WTC11 (cell line): ENCODE measurements around the gene TSPO2. TPM values are rescaled to one million over a fixed set of nuclear protein-coding genes. Genes with fewer than 3 reads are reported as not detected.
A peak's percentile ranks its signal among the peaks of the same experiment; 100 is the strongest.

Experiments
- ATAC-seq: fragments of 200-7000 bp; cut with Tn5 transposase; 2 replicates; pipeline ENCODE4 v1.10.0; 2021; ENCODE audit warnings: mild to moderate bottlenecking, moderate library complexity
- CTCF ChIA-PET: fragments of 300-600 bp; sonication (Branson Sonifier 250); formaldehyde crosslinking; loops from one replicate; lab custom pipeline; 2021; ENCODE audit warnings: antibody characterized with exemption; lab: Charles Lee
- POLR2A ChIA-PET: fragments of 350-600 bp; sonication (Branson Sonifier 250); formaldehyde crosslinking; loops from one replicate; lab custom pipeline; 2021; ENCODE audit warnings: antibody characterized with exemption; lab: Charles Lee
- DNase-seq: peaks from one replicate; pipeline ENCODE4 v3.0.0; 2021; ENCODE audit warnings: low spot score
- H3K27ac Mint-ChIP-seq: 2 replicates; pipeline ENCODE4 v1.8.0; 2021; ENCODE audit warnings: mixed read lengths
- H3K27me3 Mint-ChIP-seq: 2 replicates; pipeline ENCODE4 v1.8.0; 2021; ENCODE audit warnings: low read depth, mild to moderate bottlenecking, moderate library complexity, mixed read lengths
- H3K36me3 Mint-ChIP-seq: 2 replicates; pipeline ENCODE4 v1.8.0; 2021; ENCODE audit warnings: mixed read lengths
- H3K4me1 Mint-ChIP-seq: 2 replicates; pipeline ENCODE4 v1.8.0; 2022; ENCODE audit warnings: mixed read lengths
- H3K4me3 Mint-ChIP-seq: 2 replicates; pipeline ENCODE4 v1.8.0; 2021; ENCODE audit warnings: mild to moderate bottlenecking, moderate library complexity, mixed read lengths
- H3K9me3 Mint-ChIP-seq: 2 replicates; pipeline ENCODE4 v1.8.0; 2021; ENCODE audit warnings: mixed read lengths
- AR ChIP-seq: fragments of 250-450 bp; sonication (Bioruptor Pico); IDR thresholded peaks from 2 replicates; pipeline ENCODE4 v1.9.0; 2021; ENCODE audit warnings: mild to moderate bottlenecking
- ATF6 ChIP-seq: sonication (generic); formaldehyde crosslinking; IDR thresholded peaks from 2 replicates; pipeline ENCODE4 v1.8.1; 2023; ENCODE audit warnings: mild to moderate bottlenecking, missing genetic modification reagents
- ELF4 ChIP-seq: sonication (generic); formaldehyde crosslinking; IDR thresholded peaks from 2 replicates; pipeline ENCODE4 v1.8.1; 2022; ENCODE audit warnings: low read depth, mild to moderate bottlenecking, moderate library complexity, missing genetic modification reagents
- FOXJ3 ChIP-seq: sonication (generic); formaldehyde crosslinking; IDR thresholded peaks from 2 replicates; pipeline ENCODE4 v1.9.0; 2021; ENCODE audit warnings: missing genetic modification reagents, mild to moderate bottlenecking, borderline replicate concordance
- GABPB1 ChIP-seq: sonication (generic); formaldehyde crosslinking; IDR thresholded peaks from 2 replicates; pipeline ENCODE4 v1.8.1; 2023; ENCODE audit warnings: mild to moderate bottlenecking, missing genetic modification reagents
- JUN ChIP-seq: sonication (generic); formaldehyde crosslinking; IDR thresholded peaks from 2 replicates; pipeline ENCODE4 v1.8.0; 2023; ENCODE audit warnings: mild to moderate bottlenecking, missing genetic modification reagents
- MXD4 ChIP-seq: fragments of 250-450 bp; sonication (Bioruptor Pico); IDR thresholded peaks from 2 replicates; pipeline ENCODE4 v1.8.0; 2021; ENCODE audit warnings: mild to moderate bottlenecking, moderate library complexity, borderline replicate concordance
- PRDM15 ChIP-seq: sonication (generic); formaldehyde crosslinking; IDR thresholded peaks from 2 replicates; pipeline ENCODE4 v1.8.0; 2022; ENCODE audit warnings: missing genetic modification reagents
- SOX15 ChIP-seq: fragments of 250-450 bp; sonication (Bioruptor Pico); IDR thresholded peaks from 2 replicates; pipeline ENCODE4 v1.9.0; 2021; ENCODE audit warnings: mild to moderate bottlenecking
- TCF7 ChIP-seq: sonication (generic); formaldehyde crosslinking; IDR thresholded peaks from 2 replicates; pipeline ENCODE4 v1.8.0; 2022; ENCODE audit warnings: mild to moderate bottlenecking, low read depth, missing genetic modification reagents, moderate library complexity
- TP53 ChIP-seq: sonication (generic); formaldehyde crosslinking; IDR thresholded peaks from 2 replicates; pipeline ENCODE4 v1.8.1; 2023; ENCODE audit warnings: mild to moderate bottlenecking, missing genetic modification reagents
- USF2 ChIP-seq: sonication (generic); formaldehyde crosslinking; IDR thresholded peaks from 2 replicates; pipeline ENCODE4 v1.8.1; 2023; ENCODE audit warnings: mild to moderate bottlenecking, missing genetic modification reagents, moderate library complexity
- ZMAT4 ChIP-seq: fragments of 250-450 bp; sonication (Bioruptor Pico); IDR thresholded peaks from 2 replicates; pipeline ENCODE4 v1.9.0; 2021; ENCODE audit warnings: mild to moderate bottlenecking
- ZNF138 ChIP-seq: sonication (generic); formaldehyde crosslinking; conservative IDR thresholded peaks from 2 replicates; pipeline ENCODE4 v1.8.1; 2022; ENCODE audit warnings: mild to moderate bottlenecking, moderate library complexity, missing genetic modification reagents
- ZNF219 ChIP-seq: sonication (generic); formaldehyde crosslinking; IDR thresholded peaks from 2 replicates; pipeline ENCODE4 v1.8.0; 2023; ENCODE audit warnings: missing genetic modification reagents, mild to moderate bottlenecking, borderline replicate concordance
- total RNA-seq: library from RNA; stranded (reverse); gene quantifications from 3 replicates; pipeline ENCODE4 v1.2.3, GENCODE V29; 2021
- TF ChIP-seq, protein P1 (sequence below): sonication (generic); formaldehyde crosslinking; IDR thresholded peaks from 2 replicates; pipeline ENCODE4 v1.8.0; 2023; ENCODE audit warnings: missing genetic modification reagents
- TF ChIP-seq, protein P2 (sequence below): sonication (generic); formaldehyde crosslinking; IDR thresholded peaks from 2 replicates; pipeline ENCODE4 v1.8.0; 2022; ENCODE audit warnings: mild to moderate bottlenecking, missing genetic modification reagents
- TF ChIP-seq, protein P3 (sequence below): sonication (generic); formaldehyde crosslinking; conservative IDR thresholded peaks from 2 replicates; pipeline ENCODE4 v1.8.1; 2023; ENCODE audit warnings: mild to moderate bottlenecking, low read depth, missing genetic modification reagents, moderate library complexity

TSPO2 gene
- total RNA-seq, 1 experiment from 2014 or later = not detected

DNA sequence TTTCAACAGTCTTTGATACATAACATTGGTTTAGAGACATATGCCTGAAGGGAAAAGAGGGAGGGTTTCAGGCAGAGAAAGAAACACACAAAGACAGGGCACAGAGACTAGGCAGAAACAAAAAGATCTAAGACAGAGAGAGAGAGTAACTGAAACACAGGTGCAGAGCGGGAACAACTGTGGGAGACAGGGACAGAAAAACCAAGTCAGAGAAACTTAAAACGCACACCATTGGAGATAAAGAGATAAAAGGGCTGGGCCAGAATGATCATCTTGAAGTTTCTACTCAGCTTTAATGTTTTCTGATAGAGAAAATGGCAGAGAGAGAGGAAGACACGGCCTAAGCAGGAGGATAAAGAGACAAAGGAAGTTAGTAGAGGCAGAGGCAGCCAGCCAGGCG lies 15.0 kb upstream of the TSPO2 start:
- Mint-ChIP-seq H3K4me1 (peaks cover 23% of the 10 kb centered on the region), H3K9me3 (no peaks in the 10 kb centered on the region), H3K36me3 (no peaks in the 10 kb centered on the region), H3K4me3 (peak overlapping the region; percentile 64), H3K27ac (peak overlapping the region; percentile 2; the same call in 1 of the 2 replicates), H3K27me3 (no peaks in the 10 kb centered on the region; the same call in 1 of the 2 replicates)
- ChIA-PET POLR2A (interaction anchor here (0.9 to 1.0 kb wide), 2 partner anchors 28 to 133 kb away, joined by 3 to 6 read pairs; no protein-coding TSS in a partner anchor), CTCF (interaction anchor here (0.6 to 3.2 kb wide), 59 partner anchors 9 to 1093 kb away, joined by 3 to 97 read pairs (median 4); partner anchors contain the start of genes NFYA, OARD1, TSPO2 and UNC5CL)
- DNase-seq (no peak), ATAC-seq (no peak)
- TF ChIP-seq TP53 (CRISPR knock-in tag) (no peak), ATF6 (no peak), TCF7 (no peak), SOX15 (no peak), GABPB1 (CRISPR knock-in tag) (no peak), MXD4 (CRISPR knock-in tag) (no peak), ZMAT4 (CRISPR knock-in tag) (no peak), FOXJ3 (CRISPR knock-in tag) (no peak), PRDM15 (no peak), USF2 (no peak), AR (CRISPR knock-in tag) (no peak), JUN (CRISPR knock-in tag) (no peak), ZNF138 (no peak), ELF4 (CRISPR knock-in tag) (no peak), ZNF219 (CRISPR knock-in tag) (no peak)
- TF ChIP-seq, protein P1, sequence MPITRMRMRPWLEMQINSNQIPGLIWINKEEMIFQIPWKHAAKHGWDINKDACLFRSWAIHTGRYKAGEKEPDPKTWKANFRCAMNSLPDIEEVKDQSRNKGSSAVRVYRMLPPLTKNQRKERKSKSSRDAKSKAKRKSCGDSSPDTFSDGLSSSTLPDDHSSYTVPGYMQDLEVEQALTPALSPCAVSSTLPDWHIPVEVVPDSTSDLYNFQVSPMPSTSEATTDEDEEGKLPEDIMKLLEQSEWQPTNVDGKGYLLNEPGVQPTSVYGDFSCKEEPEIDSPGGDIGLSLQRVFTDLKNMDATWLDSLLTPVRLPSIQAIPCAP (CRISPR knock-in tag) = no peak
- TF ChIP-seq, protein P2, sequence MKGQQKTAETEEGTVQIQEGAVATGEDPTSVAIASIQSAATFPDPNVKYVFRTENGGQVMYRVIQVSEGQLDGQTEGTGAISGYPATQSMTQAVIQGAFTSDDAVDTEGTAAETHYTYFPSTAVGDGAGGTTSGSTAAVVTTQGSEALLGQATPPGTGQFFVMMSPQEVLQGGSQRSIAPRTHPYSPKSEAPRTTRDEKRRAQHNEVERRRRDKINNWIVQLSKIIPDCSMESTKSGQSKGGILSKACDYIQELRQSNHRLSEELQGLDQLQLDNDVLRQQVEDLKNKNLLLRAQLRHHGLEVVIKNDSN (CRISPR knock-in tag) = no peak
- TF ChIP-seq, protein P3, sequence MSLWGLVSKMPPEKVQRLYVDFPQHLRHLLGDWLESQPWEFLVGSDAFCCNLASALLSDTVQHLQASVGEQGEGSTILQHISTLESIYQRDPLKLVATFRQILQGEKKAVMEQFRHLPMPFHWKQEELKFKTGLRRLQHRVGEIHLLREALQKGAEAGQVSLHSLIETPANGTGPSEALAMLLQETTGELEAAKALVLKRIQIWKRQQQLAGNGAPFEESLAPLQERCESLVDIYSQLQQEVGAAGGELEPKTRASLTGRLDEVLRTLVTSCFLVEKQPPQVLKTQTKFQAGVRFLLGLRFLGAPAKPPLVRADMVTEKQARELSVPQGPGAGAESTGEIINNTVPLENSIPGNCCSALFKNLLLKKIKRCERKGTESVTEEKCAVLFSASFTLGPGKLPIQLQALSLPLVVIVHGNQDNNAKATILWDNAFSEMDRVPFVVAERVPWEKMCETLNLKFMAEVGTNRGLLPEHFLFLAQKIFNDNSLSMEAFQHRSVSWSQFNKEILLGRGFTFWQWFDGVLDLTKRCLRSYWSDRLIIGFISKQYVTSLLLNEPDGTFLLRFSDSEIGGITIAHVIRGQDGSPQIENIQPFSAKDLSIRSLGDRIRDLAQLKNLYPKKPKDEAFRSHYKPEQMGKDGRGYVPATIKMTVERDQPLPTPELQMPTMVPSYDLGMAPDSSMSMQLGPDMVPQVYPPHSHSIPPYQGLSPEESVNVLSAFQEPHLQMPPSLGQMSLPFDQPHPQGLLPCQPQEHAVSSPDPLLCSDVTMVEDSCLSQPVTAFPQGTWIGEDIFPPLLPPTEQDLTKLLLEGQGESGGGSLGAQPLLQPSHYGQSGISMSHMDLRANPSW (CRISPR knock-in tag) = no peak
